Gastrocnemius medialis (tissue), 4 donors: ENCODE results near the gene EHD2.

Experiments
- CTCF ChIP-seq, 5 experiments: fragments of 450-650 bp in 3 of 5; fragments of 200-600 bp in 2 of 5; sonication (generic) in 2 of 5; IDR thresholded peaks in 4 of 5; conservative IDR thresholded peaks in 1 of 5; 1 replicate in 4 of 5; 2 replicates in 1 of 5; pipeline ENCODE4 v1.5.1; 2016 to 2019; ENCODE audit warnings: antibody characterized with exemption in 5 of 5, mild to moderate bottlenecking in 3 of 5, moderate library complexity in 3 of 5
- POLR2A ChIP-seq, 2 donors: fragments of 450-650 bp; IDR thresholded peaks; one replicate each; pipeline ENCODE4 v1.6.1; 2017; ENCODE audit warnings: antibody characterized with exemption in 2 of 2, mild to moderate bottlenecking in 2 of 2, moderate library complexity in 2 of 2

- no peak for TF ChIP-seq CTCF (IDR thresholded peaks at IDR 0.05 in 4 of 5, conservative IDR thresholded peaks at IDR 0.05 in 1 of 5)
- no peak for TF ChIP-seq POLR2A (IDR thresholded peaks at IDR 0.05)
These were observed 39.8 kb upstream of the EHD2 start for GRCh38 chr19:47673426-47673825.
